Neural progenitor cell (in vitro differentiated cells): ENCODE measurements around the gene AQP3. TPM values are rescaled to one million over a fixed set of nuclear protein-coding genes. Genes with fewer than 3 reads are reported as not detected.

ENCODE experiments used
- DNase-seq: peaks from one replicate; pipeline ENCODE4 v3.0.0-alpha.2; 2016; ENCODE audit warnings: low spot score
- H2AFZ ChIP-seq: fragments of 200-600 bp; sonication (generic); replicated peaks from 2 replicates; pipeline ENCODE4 v1.6.1; 2016; ENCODE audit warnings: antibody characterized with exemption
- H3F3A ChIP-seq: fragments of 200-600 bp; sonication (generic); 2 replicates; pipeline ENCODE4 v1.6.1; 2016; ENCODE audit warnings: antibody characterized with exemption, low read depth
- H3K27ac ChIP-seq: fragments of 200-600 bp; sonication (generic); 2 replicates; pipeline ENCODE4 v1.5.1; 2016; ENCODE audit warnings: mild to moderate bottlenecking
- H3K27me3 ChIP-seq: fragments of 200-600 bp; sonication (generic); 2 replicates; pipeline ENCODE4 v1.6.1; 2016; ENCODE audit warnings: mild to moderate bottlenecking, moderate library complexity
- H3K36me3 ChIP-seq: fragments of 200-600 bp; sonication (generic); 2 replicates; pipeline ENCODE4 v1.5.1; 2016
- H3K4me1 ChIP-seq: fragments of 200-600 bp; sonication (generic); 2 replicates; pipeline ENCODE4 v1.6.1; 2016; ENCODE audit warnings: mixed run types
- H3K4me2 ChIP-seq: fragments of 200-600 bp; sonication (generic); 2 replicates; pipeline ENCODE4 v1.6.1; 2016
- H3K4me3 ChIP-seq: fragments of 200-600 bp; sonication (generic); 2 replicates; pipeline ENCODE4 v1.5.1; 2016
- H3K79me2 ChIP-seq: fragments of 200-600 bp; sonication (generic); 2 replicates; pipeline ENCODE4 v1.6.1; 2016; ENCODE audit warnings: low read depth
- H3K9ac ChIP-seq: fragments of 200-600 bp; sonication (generic); 2 replicates; pipeline ENCODE4 v1.6.1; 2016
- H3K9me3 ChIP-seq: fragments of 200-600 bp; sonication (generic); 2 replicates; pipeline ENCODE4 v1.5.1; 2016; ENCODE audit warnings: low read depth
- H4K20me1 ChIP-seq: fragments of 200-600 bp; sonication (generic); 2 replicates; pipeline ENCODE4 v1.6.1; 2016; ENCODE audit warnings: low read depth
- H3K27ac Mint-ChIP-seq: 3 replicates; pipeline ENCODE4 v1.8.0; 2021; ENCODE audit warnings: mixed read lengths
- H3K27me3 Mint-ChIP-seq: 2 replicates; pipeline ENCODE4 v1.8.0; 2022; ENCODE audit warnings: low read depth, mild to moderate bottlenecking, inconsistent platforms, moderate library complexity, mixed read lengths; ENCODE audit not compliant: insufficient read depth
- H3K36me3 Mint-ChIP-seq: 3 replicates; pipeline ENCODE4 v1.8.0; 2021; ENCODE audit warnings: mixed read lengths
- H3K4me1 Mint-ChIP-seq: 3 replicates; pipeline ENCODE4 v1.8.0; 2021; ENCODE audit warnings: mixed read lengths
- H3K4me3 Mint-ChIP-seq: 3 replicates; pipeline ENCODE4 v1.8.0; 2021; ENCODE audit warnings: mild to moderate bottlenecking, moderate library complexity, mixed read lengths
- H3K9me3 Mint-ChIP-seq: 3 replicates; pipeline ENCODE4 v1.8.0; 2020; ENCODE audit warnings: mixed read lengths
- CTCF ChIP-seq: fragments of 200-600 bp; sonication (generic); IDR thresholded peaks from 2 replicates; pipeline ENCODE4 v1.5.1; 2017; ENCODE audit warnings: antibody characterized with exemption, mild to moderate bottlenecking
- EZH2 ChIP-seq: fragments of 200-600 bp; sonication (generic); IDR thresholded peaks from 2 replicates; pipeline ENCODE4 v1.6.1; 2017; ENCODE audit warnings: antibody characterized with exemption, mild to moderate bottlenecking, moderate library complexity
- EZH2phosphoT487 ChIP-seq: fragments of 200-600 bp; sonication (generic); IDR thresholded peaks from 2 replicates; pipeline ENCODE4 v1.6.1; 2017; ENCODE audit warnings: antibody characterized with exemption
- total RNA-seq: library from RNA; depleted of rRNA; stranded (reverse); fragments of >200 nt; gene quantifications from 2 replicates; pipeline ENCODE4 v1.2.3, GENCODE V29; 2015; ENCODE audit warnings: low replicate concordance

The AQP3 gene
- total RNA-seq, 1 donor from 2014 or later = 0.45 TPM

- H3K4me3 ChIP-seq = peak within 1 kb of the TSS; percentile 82
- DNase-seq = peak; percentile 99
- H3K27me3 Mint-ChIP-seq = peaks cover 5% of the 10 kb centered on the region
- H3K27ac ChIP-seq = no peak within 1 kb of the TSS
- no peaks in the 10 kb centered on the region for H3K36me3 ChIP-seq
- peaks cover 12% of the 10 kb centered on the region for H3K4me1 Mint-ChIP-seq
- H3K79me2 ChIP-seq = peaks cover 27% of the 10 kb centered on the region
- peak within 1 kb of the TSS; percentile 96 for H3K4me2 ChIP-seq
- no peaks in the 10 kb centered on the region for H3K9me3 Mint-ChIP-seq
- H3F3A ChIP-seq = no peaks in the 10 kb centered on the region
- H3K9me3 ChIP-seq = no peaks in the 10 kb centered on the region
- peaks cover 3% of the 10 kb centered on the region for H3K36me3 Mint-ChIP-seq
- H3K27ac Mint-ChIP-seq = peak within 1 kb of the TSS; percentile 48
- peaks cover 3% of the 10 kb centered on the region for H3K4me1 ChIP-seq
- peak within 1 kb of the TSS; percentile 82 for H3K9ac ChIP-seq
- peak within 1 kb of the TSS; percentile 99 for H3K4me3 Mint-ChIP-seq
- no peaks in the 10 kb centered on the region for H4K20me1 ChIP-seq
- no peaks in the 10 kb centered on the region for H3K27me3 ChIP-seq
- TF ChIP-seq EZH2 (no peak), CTCF (no peak), EZH2phosphoT487 (no peak)
- H2AFZ ChIP-seq = peak within 1 kb of the TSS; percentile 85
These were observed 26.4 kb upstream of the AQP3 start, which contains the start of gene NOL6 for GRCh38 chr9:33473643-33474352. Gene NOL6 (minus strand): TSS chr9:33473924. CDS start chr9:33473842, 82 bp downstream.

GRCh38 chr9:33472881-33473615 lies 25.7 kb upstream of the AQP3 start:
- DNase-seq = no peak
- H3K27ac Mint-ChIP-seq = no peak overlapping the region
- Histone ChIP-seq H3K4me3 (peak overlapping the region; percentile 82), H3K27me3 (no peaks in the 10 kb centered on the region), H3K79me2 (peaks cover 27% of the 10 kb centered on the region), H3K9me3 (no peaks in the 10 kb centered on the region), H3K27ac (no peak overlapping the region), H3K9ac (peak overlapping the region; percentile 72), H3F3A (no peaks in the 10 kb centered on the region), H4K20me1 (no peaks in the 10 kb centered on the region), H3K36me3 (no peaks in the 10 kb centered on the region), H2AFZ (peak overlapping the region; percentile 85), H3K4me1 (peaks cover 3% of the 10 kb centered on the region), H3K4me2 (peak overlapping the region; percentile 96)
- peak overlapping the region; percentile 99 for H3K4me3 Mint-ChIP-seq
- H3K9me3 Mint-ChIP-seq = no peaks in the 10 kb centered on the region
- H3K36me3 Mint-ChIP-seq = peaks cover 3% of the 10 kb centered on the region
- H3K27me3 Mint-ChIP-seq = peaks cover 5% of the 10 kb centered on the region
- peaks cover 12% of the 10 kb centered on the region for H3K4me1 Mint-ChIP-seq
- TF ChIP-seq EZH2 = no peak
- TF ChIP-seq CTCF = no peak
- TF ChIP-seq EZH2phosphoT487 = no peak

GRCh38 chr9:33472171-33472880 lies 24.9 kb upstream of the AQP3 start:
- no peak for DNase-seq
- no peaks in the 10 kb centered on the region for H3F3A ChIP-seq
- peaks cover 27% of the 10 kb centered on the region for H3K79me2 ChIP-seq
- no peak overlapping the region for H3K27ac Mint-ChIP-seq
- H3K36me3 Mint-ChIP-seq = peaks cover 3% of the 10 kb centered on the region
- no peaks in the 10 kb centered on the region for H4K20me1 ChIP-seq
- TF ChIP-seq EZH2 = no peak
- TF ChIP-seq EZH2phosphoT487 = no peak
- no peak for TF ChIP-seq CTCF
- H3K27me3 ChIP-seq = no peaks in the 10 kb centered on the region
- peaks cover 2% of the 10 kb centered on the region for H3K27me3 Mint-ChIP-seq
- H3K4me1 Mint-ChIP-seq = peaks cover 12% of the 10 kb centered on the region
- peaks cover 3% of the 10 kb centered on the region for H3K4me1 ChIP-seq
- H3K27ac ChIP-seq = no peak overlapping the region
- peak overlapping the region; percentile 82 for H3K4me3 ChIP-seq
- no peak overlapping the region for H3K9ac ChIP-seq
- no peak overlapping the region for H2AFZ ChIP-seq
- no peaks in the 10 kb centered on the region for H3K9me3 ChIP-seq
- no peaks in the 10 kb centered on the region for H3K9me3 Mint-ChIP-seq
- peak overlapping the region; percentile 99 for H3K4me3 Mint-ChIP-seq
- H3K4me2 ChIP-seq = peak overlapping the region; percentile 96
- H3K36me3 ChIP-seq = no peaks in the 10 kb centered on the region
